ENCODE results near the gene CFAP20DC.

DNA sequence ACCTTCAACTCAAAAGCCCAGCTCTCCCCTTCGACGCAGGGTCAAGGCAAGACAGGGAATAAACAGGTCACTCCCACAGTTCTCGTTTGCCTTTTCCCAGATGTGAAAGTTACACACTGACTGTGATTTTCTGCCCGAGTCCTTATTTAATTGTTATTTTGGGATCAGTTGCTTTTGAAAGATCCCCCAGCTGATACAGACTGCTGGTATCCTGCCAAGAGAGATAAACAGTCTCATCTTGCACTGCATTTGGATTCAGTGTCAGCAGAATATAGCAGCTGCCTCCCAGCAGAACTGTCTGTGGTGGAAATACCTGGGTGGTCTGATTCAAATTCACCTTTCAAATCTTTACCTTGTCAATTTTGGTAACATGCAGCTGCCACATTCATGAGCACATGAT lies 327.3 kb downstream of the CFAP20DC start:
- TF ChIP-seq POLR2A (IDR thresholded peaks at IDR 0.05): no peak
- TF ChIP-seq, protein P1, sequence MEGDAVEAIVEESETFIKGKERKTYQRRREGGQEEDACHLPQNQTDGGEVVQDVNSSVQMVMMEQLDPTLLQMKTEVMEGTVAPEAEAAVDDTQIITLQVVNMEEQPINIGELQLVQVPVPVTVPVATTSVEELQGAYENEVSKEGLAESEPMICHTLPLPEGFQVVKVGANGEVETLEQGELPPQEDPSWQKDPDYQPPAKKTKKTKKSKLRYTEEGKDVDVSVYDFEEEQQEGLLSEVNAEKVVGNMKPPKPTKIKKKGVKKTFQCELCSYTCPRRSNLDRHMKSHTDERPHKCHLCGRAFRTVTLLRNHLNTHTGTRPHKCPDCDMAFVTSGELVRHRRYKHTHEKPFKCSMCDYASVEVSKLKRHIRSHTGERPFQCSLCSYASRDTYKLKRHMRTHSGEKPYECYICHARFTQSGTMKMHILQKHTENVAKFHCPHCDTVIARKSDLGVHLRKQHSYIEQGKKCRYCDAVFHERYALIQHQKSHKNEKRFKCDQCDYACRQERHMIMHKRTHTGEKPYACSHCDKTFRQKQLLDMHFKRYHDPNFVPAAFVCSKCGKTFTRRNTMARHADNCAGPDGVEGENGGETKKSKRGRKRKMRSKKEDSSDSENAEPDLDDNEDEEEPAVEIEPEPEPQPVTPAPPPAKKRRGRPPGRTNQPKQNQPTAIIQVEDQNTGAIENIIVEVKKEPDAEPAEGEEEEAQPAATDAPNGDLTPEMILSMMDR (IDR thresholded peaks at IDR 0.05): no peak
